Measurements from ENCODE around the gene ZCWPW2.

GRCh38 chr3:28564211-28564610 lies 215.7 kb downstream of the ZCWPW2 start:
- TF ChIP-seq CTCF (IDR thresholded peaks at IDR 0.05 in 4 of 5, conservative IDR thresholded peaks at IDR 0.05 in 1 of 5) = no peak
- no peak for TF ChIP-seq POLR2A (IDR thresholded peaks at IDR 0.05)
